DMS114 treated with DMSO at 0.1 percent for 48 hours (cell line): Measurements from ENCODE around the gene BCAP29.

Experiments used
- DNase-seq: peaks from one replicate; lab custom pipeline; 2025; ENCODE audit not compliant: unreplicated experiment; lab: John Stamatoyannopoulos, UW

Gene BCAP29

GRCh38 chr7:107581387-107582013 is 1.5 kb downstream of the BCAP29 start:
- no peak for DNase-seq

DNA sequence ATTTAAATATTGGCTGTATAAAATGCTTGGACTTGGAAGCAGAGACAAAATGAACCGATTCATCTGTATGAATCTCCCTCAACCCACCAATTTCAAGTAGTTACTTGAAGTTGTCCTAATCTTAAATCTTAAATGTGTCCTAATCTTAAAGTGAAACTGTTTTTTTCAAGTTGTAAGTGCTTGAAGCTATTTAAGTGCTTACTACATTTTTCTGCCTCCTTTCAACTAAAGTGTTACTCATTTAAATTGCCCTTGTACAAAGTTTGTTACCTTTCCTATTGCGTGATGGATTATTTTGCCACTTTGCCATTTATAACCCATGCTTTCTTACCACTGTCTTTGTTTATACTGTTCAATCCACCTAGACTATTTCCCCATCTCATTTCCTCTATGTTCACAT is 2.8 kb downstream of the BCAP29 start:
- no peak for DNase-seq

- DNase-seq: no peak
These were observed 4.7 kb downstream of the BCAP29 start for GRCh38 chr7:107584716-107585115.

GRCh38 chr7:107588529-107589130 is 8.6 kb downstream of the BCAP29 start:
- DNase-seq: no peak

DNA sequence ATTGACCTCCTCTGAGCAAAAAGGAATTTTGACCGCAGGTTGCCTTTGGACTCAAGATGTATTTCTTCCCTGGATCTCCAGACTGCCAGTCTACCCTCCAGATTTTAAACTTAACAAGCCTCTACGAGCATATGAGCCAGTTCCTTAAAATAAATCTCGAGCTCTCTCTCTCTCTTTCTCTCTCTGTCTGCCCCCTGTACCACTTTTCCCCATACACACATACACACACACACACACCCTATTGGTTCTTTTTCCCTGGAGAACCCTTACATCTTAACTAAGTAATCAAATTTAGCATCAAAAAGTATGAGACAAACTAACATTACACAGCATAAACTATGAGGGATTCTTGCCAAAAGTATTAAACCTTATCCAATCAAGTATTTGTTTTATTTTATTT is 11.4 kb downstream of the BCAP29 start:
- no peak for DNase-seq

- no peak for DNase-seq
These were observed 12.4 kb downstream of the BCAP29 start for GRCh38 chr7:107592361-107593024.

DNA sequence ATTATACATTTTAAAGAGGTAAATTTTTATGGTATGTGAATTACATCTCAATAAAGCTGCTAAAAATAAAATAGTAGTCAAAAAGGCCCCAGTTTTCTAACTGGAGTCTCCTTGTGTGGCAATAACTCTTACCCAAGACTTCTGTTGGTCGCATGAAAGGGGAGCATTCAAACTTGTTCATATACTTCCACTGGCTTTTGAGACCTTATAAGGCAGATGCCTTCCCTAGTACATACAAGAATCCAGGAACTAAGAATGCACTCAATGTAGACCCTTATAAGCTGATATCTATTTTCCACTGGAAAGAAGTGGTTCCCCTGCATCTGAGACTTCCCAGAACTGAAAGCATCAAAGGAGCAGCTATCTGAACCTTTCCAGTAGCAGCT is 13.0 kb downstream of the BCAP29 start:
- DNase-seq: no peak

DNA sequence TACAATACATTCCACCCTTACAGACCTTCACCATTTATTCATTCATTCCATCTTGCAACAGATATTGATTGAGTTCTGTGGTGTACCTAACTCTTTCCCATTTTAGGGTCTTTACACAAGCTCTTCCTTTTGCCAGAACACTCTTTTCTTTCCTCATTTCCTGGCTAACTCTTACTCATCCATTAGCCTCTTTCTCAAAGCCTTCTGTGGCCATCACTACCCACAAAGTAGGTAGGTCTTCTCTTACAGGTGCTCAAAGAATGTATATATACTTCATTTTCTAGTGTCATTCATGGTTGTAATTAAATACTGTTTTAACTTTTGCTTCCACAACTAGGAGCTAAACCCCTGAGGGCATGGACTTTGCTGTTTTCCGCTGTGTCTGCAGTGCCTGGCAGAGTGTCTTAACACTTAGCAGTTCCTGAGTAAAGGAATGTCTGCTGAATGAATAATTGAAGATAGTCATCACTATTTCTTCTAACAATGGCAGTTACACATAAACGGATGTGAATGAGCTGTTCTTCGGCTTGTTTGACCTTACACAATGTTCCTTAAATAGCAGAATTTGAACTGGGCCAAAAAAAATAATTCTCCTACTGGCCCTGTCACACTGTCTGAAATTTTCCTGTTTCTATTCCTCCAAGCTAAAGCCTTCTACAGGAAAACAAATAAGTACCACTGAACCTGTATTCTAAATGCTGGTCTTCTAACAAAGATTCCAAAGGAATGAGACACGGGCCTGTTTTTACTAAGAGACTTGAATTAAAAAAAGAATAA is 15.1 kb downstream of the BCAP29 start:
- no peak for DNase-seq

DNA sequence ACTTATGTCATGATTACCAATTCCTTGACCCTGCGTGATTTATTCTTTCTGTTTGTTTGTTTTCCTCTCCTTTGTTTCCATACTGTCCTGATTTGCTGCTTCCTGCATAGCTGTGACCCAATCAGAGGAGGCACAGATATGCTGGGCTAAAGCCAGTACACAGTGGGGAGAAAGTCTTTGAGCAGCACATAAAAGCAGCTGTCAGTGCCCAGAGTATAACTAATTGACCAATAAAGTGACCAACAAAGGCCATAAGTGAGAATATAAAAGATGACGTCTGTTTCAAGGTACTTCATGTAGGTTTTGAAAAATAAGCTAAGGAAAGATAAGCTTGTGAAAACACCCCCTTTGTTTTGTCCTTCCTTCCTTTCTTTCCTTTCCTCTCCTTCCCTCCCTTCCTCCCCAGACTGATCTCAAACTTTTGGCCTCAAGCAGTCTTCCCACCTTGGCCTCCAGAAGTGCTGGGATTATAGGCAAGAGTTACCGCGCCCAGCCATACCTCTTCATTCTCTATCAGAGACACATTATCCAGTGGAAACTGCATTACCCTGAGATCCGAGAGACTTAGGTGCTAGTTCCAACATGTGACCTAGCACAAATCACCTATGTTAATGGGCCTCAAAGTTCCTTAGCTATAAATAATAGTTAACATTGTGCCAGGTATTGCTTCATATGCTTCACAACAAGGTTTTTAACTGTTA is 17.0 kb downstream of the BCAP29 start:
- no peak for DNase-seq

DNA sequence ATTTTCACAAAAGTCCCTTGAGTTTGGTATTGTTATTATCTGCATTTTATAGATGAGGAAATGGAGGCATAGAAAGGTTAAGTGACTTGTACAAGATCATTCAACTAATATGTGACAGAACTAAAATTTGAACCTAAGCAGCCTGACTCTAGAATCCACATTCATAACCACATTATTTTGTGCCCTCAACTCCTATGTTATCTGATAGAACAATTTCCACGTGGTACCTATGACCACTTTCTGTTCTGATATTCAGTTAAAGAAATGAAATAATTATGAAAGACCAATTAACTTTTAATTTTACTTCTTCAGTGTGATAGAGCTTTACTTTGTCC is 17.5 kb downstream of the BCAP29 start:
- no peak for DNase-seq

DNA sequence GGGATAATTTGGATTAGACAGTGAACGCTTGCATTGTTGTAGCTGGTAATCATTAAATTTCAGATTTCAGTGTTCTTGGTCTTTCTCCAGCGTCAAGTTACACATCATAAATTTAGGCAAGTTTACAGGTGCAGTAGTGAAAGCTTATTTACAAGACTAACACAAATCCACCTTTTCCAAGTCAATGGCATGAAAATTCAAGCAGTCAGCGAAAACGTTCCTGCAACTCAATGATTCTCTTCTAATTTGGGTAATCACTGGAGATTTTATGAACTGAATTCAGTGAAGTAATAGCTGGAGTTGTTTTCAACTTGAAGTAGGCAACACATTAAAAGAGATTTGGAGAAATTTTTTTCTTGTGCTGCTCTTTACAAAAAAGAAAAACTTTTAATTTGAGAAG is 17.9 kb downstream of the BCAP29 start:
- no peak for DNase-seq

DNA sequence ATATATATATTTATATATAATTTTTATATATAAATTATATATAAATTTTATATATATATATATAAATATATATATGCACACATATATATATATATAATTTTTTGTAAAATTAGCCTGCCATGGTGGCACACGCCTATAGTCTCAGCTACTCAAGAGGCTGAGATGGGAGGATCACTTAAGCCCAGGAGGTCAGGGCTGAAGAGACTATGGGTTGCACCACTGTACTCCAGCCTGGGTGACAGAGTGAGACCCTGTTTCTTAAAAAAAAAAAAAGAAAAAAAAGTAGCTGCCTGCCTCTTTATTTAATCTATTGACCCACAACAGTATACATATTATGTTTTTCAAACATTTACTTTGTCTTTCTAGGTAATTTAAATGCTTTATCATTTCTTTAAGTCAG is 19.2 kb downstream of the BCAP29 start:
- no peak for DNase-seq

GRCh38 chr7:107600816-107601215 is 20.8 kb downstream of the BCAP29 start:
- DNase-seq: no peak

GRCh38 chr7:107605218-107605815 is 25.3 kb downstream of the BCAP29 start:
- DNase-seq: no peak

- no peak for DNase-seq
These were observed 26.3 kb downstream of the BCAP29 start for GRCh38 chr7:107606303-107606702.

- DNase-seq: no peak
These were observed 29.8 kb downstream of the BCAP29 start for GRCh38 chr7:107609811-107610261.

DNA sequence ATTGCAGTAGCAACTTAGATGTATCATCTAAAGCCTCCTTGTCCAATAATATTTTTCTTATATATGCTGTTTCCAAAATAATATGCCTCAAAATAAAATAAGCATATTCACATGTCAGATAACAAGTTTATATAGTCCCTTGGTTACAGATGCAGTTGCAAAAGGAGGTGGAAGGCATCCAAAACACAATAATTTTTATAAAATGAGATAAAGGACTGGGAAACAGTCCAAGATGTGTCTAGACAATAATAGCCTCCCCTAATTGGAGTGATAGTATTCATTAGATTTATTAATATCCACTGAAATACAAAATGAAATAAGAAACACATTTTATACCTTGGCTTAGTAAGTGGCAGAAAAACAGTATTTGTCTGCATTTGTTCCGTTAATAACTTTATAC is 30.3 kb downstream of the BCAP29 start:
- no peak for DNase-seq

GRCh38 chr7:107613439-107613838 is 33.4 kb downstream of the BCAP29 start:
- DNase-seq: no peak

- DNase-seq: no peak
These were observed 33.9 kb downstream of the BCAP29 start for GRCh38 chr7:107613948-107614347.

DNA sequence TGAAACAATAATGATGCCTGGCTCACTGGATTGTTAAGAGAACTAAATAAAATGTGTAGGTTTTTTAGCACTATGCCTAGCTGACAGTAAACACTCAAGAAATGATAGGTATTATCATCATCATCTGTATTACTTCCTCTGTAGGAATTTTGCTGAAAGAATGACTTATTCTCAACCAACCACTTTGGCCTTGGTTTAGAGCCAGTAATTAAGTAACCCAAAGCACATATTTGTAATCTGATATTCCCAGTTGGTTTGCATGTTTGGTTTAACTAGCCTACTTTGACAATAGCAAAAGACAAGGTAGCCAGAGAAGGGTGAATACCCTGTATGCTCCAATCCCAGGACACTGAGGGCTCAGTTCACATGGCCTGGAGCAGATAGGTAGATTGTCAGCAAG is 34.4 kb downstream of the BCAP29 start:
- DNase-seq: no peak
